ENCODE measurements around the gene VPS52.

The VPS52 gene

GRCh38 chr6:33318426-33319073 is 46.9 kb upstream of the VPS52 start:
- H3K23ac ChIP-seq (ENCODE audit: low read length) = no peak overlapping the region
- no peak for DNase-seq
- no peak overlapping the region for H2AFZ ChIP-seq (ENCODE audit: insufficient read depth, low read length, poor library complexity)
- WGBS (ENCODE audit: extremely low coverage, insufficient coverage, insufficient read length) = no CpG with 5 or more reads among the region's 8 CpGs
- H2AK5ac ChIP-seq (ENCODE audit: low read length) = no peak overlapping the region
- peaks cover 21 to 32% of the 10 kb centered on the region in 2 experiments for H3K4me1 ChIP-seq (ENCODE audit: control insufficient read depth in 1 of 2, insufficient read depth in 2 of 2, low read length in 2 of 2)
- peak overlapping the region; percentile 36 for H4K8ac ChIP-seq (ENCODE audit: low read depth, low read length)
- H3K4ac ChIP-seq (ENCODE audit: low read depth, low read length) = no peak overlapping the region
- H2BK5ac ChIP-seq (ENCODE audit: low read depth, low read length, poor library complexity) = no peak overlapping the region
- peaks cover 15% of the 10 kb centered on the region for H3K79me2 ChIP-seq (ENCODE audit: control insufficient read depth, insufficient read depth, low read length, poor library complexity)
- peaks cover 20% of the 10 kb centered on the region for H3K79me1 ChIP-seq (ENCODE audit: low read length)
- H3K4me3 ChIP-seq (ENCODE audit: low read depth, low read length) = no peak overlapping the region
- H4K12ac ChIP-seq (ENCODE audit: low read depth, low read length) = no peak overlapping the region
- H3K14ac ChIP-seq (ENCODE audit: low read length) = no peak overlapping the region
- no peak overlapping the region for H4K91ac ChIP-seq (ENCODE audit: low read depth, low read length)
- no peaks in the 10 kb centered on the region for H3K9me3 ChIP-seq (ENCODE audit: insufficient read depth, low read depth, low read length)
- peak overlapping the region; percentile 73 for H3K4me2 ChIP-seq (ENCODE audit: low read length)
- peak overlapping the region; percentile 48 for H3K27ac ChIP-seq (ENCODE audit: low read depth, low read length)
- H2BK120ac ChIP-seq (ENCODE audit: insufficient read depth, low read length, poor library complexity) = no peak overlapping the region
- H3K18ac ChIP-seq (ENCODE audit: low read length) = no peak overlapping the region
- peak overlapping the region; percentile 1 for H3K9ac ChIP-seq (ENCODE audit: low read length)
- peaks cover 35 to 38% of the 10 kb centered on the region in 2 experiments for H3K36me3 ChIP-seq (ENCODE audit: control insufficient read depth in 1 of 2, insufficient read depth in 2 of 2, low read length in 2 of 2)
- no peaks in the 10 kb centered on the region for H3K27me3 ChIP-seq (ENCODE audit: insufficient read depth, low read length)
- H2BK12ac ChIP-seq (ENCODE audit: low read length) = no peak overlapping the region

- Histone ChIP-seq H4K91ac (ENCODE audit: low read depth, low read length) (peak within 1 kb of the TSS; percentile 25), H2AFZ (ENCODE audit: insufficient read depth, low read length, poor library complexity) (peak within 1 kb of the TSS; percentile 30), H3K79me2 (ENCODE audit: control insufficient read depth, insufficient read depth, low read length, poor library complexity) (peaks cover 20% of the 10 kb centered on the region), H3K4me2 (ENCODE audit: low read length) (peak within 1 kb of the TSS; percentile 73), H3K4me1 (ENCODE audit: control insufficient read depth in 1 of 2, insufficient read depth in 2 of 2, low read length in 2 of 2) (peaks cover 21 to 32% of the 10 kb centered on the region in 2 experiments), H3K4me3 (ENCODE audit: low read depth, low read length) (peak within 1 kb of the TSS; percentile 73), H2BK12ac (ENCODE audit: low read length) (no peak within 1 kb of the TSS), H3K36me3 (ENCODE audit: control insufficient read depth in 1 of 2, insufficient read depth in 2 of 2, low read length in 2 of 2) (peaks cover 35 to 38% of the 10 kb centered on the region in 2 experiments), H2BK120ac (ENCODE audit: insufficient read depth, low read length, poor library complexity) (peak within 1 kb of the TSS; percentile 21), H2AK5ac (ENCODE audit: low read length) (no peak within 1 kb of the TSS), H3K23ac (ENCODE audit: low read length) (no peak within 1 kb of the TSS), H4K12ac (ENCODE audit: low read depth, low read length) (no peak within 1 kb of the TSS), H3K9me3 (ENCODE audit: insufficient read depth, low read depth, low read length) (no peaks in the 10 kb centered on the region), H2BK5ac (ENCODE audit: low read depth, low read length, poor library complexity) (peak within 1 kb of the TSS; percentile 38), H3K27me3 (ENCODE audit: insufficient read depth, low read length) (no peaks in the 10 kb centered on the region), H3K9ac (ENCODE audit: low read length) (peak within 1 kb of the TSS; percentile 16), H3K4ac (ENCODE audit: low read depth, low read length) (no peak within 1 kb of the TSS), H3K18ac (ENCODE audit: low read length) (peak within 1 kb of the TSS; percentile 60), H3K14ac (ENCODE audit: low read length) (peak within 1 kb of the TSS; percentile 37), H3K79me1 (ENCODE audit: low read length) (peaks cover 25% of the 10 kb centered on the region), H4K8ac (ENCODE audit: low read depth, low read length) (peak within 1 kb of the TSS; percentile 37), H3K27ac (ENCODE audit: low read depth, low read length) (peak within 1 kb of the TSS; percentile 80)
- peak; percentile 99 to 100 for DNase-seq
- WGBS (ENCODE audit: extremely low coverage, insufficient coverage, insufficient read length) = no CpG with 5 or more reads among the region's 44 CpGs
Observed at GRCh38 chr6:33317669-33318425, 46.2 kb upstream of the VPS52 start, which contains the start of gene ZBTB22. Gene ZBTB22, minus strand, starts transcription at chr6:33317744. Its CDS starts 828 bp downstream, at chr6:33316916.

GRCh38 chr6:33317419-33317668 is 45.7 kb upstream of the VPS52 start:
- Histone ChIP-seq H3K79me1 (ENCODE audit: low read length) (peaks cover 20% of the 10 kb centered on the region), H3K18ac (ENCODE audit: low read length) (no peak overlapping the region), H2BK5ac (ENCODE audit: low read depth, low read length, poor library complexity) (no peak overlapping the region), H4K12ac (ENCODE audit: low read depth, low read length) (no peak overlapping the region), H3K4me1 (ENCODE audit: control insufficient read depth in 1 of 2, insufficient read depth in 2 of 2, low read length in 2 of 2) (peaks cover 23 to 34% of the 10 kb centered on the region in 2 experiments), H3K27me3 (ENCODE audit: insufficient read depth, low read length) (no peaks in the 10 kb centered on the region), H3K9ac (ENCODE audit: low read length) (no peak overlapping the region), H4K8ac (ENCODE audit: low read depth, low read length) (no peak overlapping the region), H2AK5ac (ENCODE audit: low read length) (no peak overlapping the region), H3K79me2 (ENCODE audit: control insufficient read depth, insufficient read depth, low read length, poor library complexity) (peaks cover 18% of the 10 kb centered on the region), H2BK12ac (ENCODE audit: low read length) (no peak overlapping the region), H3K36me3 (ENCODE audit: control insufficient read depth in 1 of 2, insufficient read depth in 2 of 2, low read length in 2 of 2) (peaks cover 35 to 38% of the 10 kb centered on the region in 2 experiments), H3K4me2 (ENCODE audit: low read length) (peak overlapping the region; percentile 38), H3K23ac (ENCODE audit: low read length) (no peak overlapping the region), H3K14ac (ENCODE audit: low read length) (no peak overlapping the region), H3K4me3 (ENCODE audit: low read depth, low read length) (peak overlapping the region; percentile 73), H2AFZ (ENCODE audit: insufficient read depth, low read length, poor library complexity) (no peak overlapping the region), H2BK120ac (ENCODE audit: insufficient read depth, low read length, poor library complexity) (no peak overlapping the region), H3K9me3 (ENCODE audit: insufficient read depth, low read depth, low read length) (no peaks in the 10 kb centered on the region), H4K91ac (ENCODE audit: low read depth, low read length) (no peak overlapping the region), H3K4ac (ENCODE audit: low read depth, low read length) (no peak overlapping the region), H3K27ac (ENCODE audit: low read depth, low read length) (peak overlapping the region; percentile 80)
- no peak for DNase-seq
- WGBS (ENCODE audit: extremely low coverage, insufficient coverage, insufficient read length) = no CpG with 5 or more reads among the region's 27 CpGs

GRCh38 chr6:33316603-33317418 is 45.1 kb upstream of the VPS52 start:
- H3K4me1 ChIP-seq (ENCODE audit: control insufficient read depth in 1 of 2, insufficient read depth in 2 of 2, low read length in 2 of 2) = peaks cover 24 to 34% of the 10 kb centered on the region in 2 experiments
- no peak overlapping the region for H2BK12ac ChIP-seq (ENCODE audit: low read length)
- H3K14ac ChIP-seq (ENCODE audit: low read length) = no peak overlapping the region
- no peak overlapping the region for H3K23ac ChIP-seq (ENCODE audit: low read length)
- H2AFZ ChIP-seq (ENCODE audit: insufficient read depth, low read length, poor library complexity) = no peak overlapping the region
- H3K4ac ChIP-seq (ENCODE audit: low read depth, low read length) = no peak overlapping the region
- H3K9me3 ChIP-seq (ENCODE audit: insufficient read depth, low read depth, low read length) = no peaks in the 10 kb centered on the region
- H3K36me3 ChIP-seq (ENCODE audit: control insufficient read depth in 1 of 2, insufficient read depth in 2 of 2, low read length in 2 of 2) = peaks cover 35 to 38% of the 10 kb centered on the region in 2 experiments
- no peak overlapping the region for H2BK5ac ChIP-seq (ENCODE audit: low read depth, low read length, poor library complexity)
- no peaks in the 10 kb centered on the region for H3K27me3 ChIP-seq (ENCODE audit: insufficient read depth, low read length)
- H4K8ac ChIP-seq (ENCODE audit: low read depth, low read length) = no peak overlapping the region
- no peak overlapping the region for H3K9ac ChIP-seq (ENCODE audit: low read length)
- no CpG with 5 or more reads among the region's 19 CpGs for WGBS (ENCODE audit: extremely low coverage, insufficient coverage, insufficient read length)
- H3K4me3 ChIP-seq (ENCODE audit: low read depth, low read length) = peak overlapping the region; percentile 58
- peaks cover 13% of the 10 kb centered on the region for H3K79me2 ChIP-seq (ENCODE audit: control insufficient read depth, insufficient read depth, low read length, poor library complexity)
- H4K91ac ChIP-seq (ENCODE audit: low read depth, low read length) = no peak overlapping the region
- no peak overlapping the region for H3K27ac ChIP-seq (ENCODE audit: low read depth, low read length)
- no peak overlapping the region for H3K18ac ChIP-seq (ENCODE audit: low read length)
- DNase-seq = no peak
- H2AK5ac ChIP-seq (ENCODE audit: low read length) = no peak overlapping the region
- H4K12ac ChIP-seq (ENCODE audit: low read depth, low read length) = no peak overlapping the region
- peaks cover 18% of the 10 kb centered on the region for H3K79me1 ChIP-seq (ENCODE audit: low read length)
- no peak overlapping the region for H2BK120ac ChIP-seq (ENCODE audit: insufficient read depth, low read length, poor library complexity)
- peak overlapping the region; percentile 38 for H3K4me2 ChIP-seq (ENCODE audit: low read length)

Data from trophoblast cell (in vitro differentiated cells and primary cell).